Caco-2 (cell line): Measurements from ENCODE around the gene SRPX2. TPM values are rescaled to one million over a fixed set of nuclear protein-coding genes. Genes with fewer than 3 reads are reported as not detected.

Source experiments
- BruUV-seq: library from RNA; stranded (reverse); fragments of 400-500 nt; replicated peaks from 2 replicates; lab custom pipeline; 2021; lab: Mats Ljungman, UMichigan
- CTCF ChIA-PET: fragments of 300-600 bp; sonication (Branson Sonifier 250); formaldehyde crosslinking; loops from one replicate; lab custom pipeline; 2022; ENCODE audit warnings: antibody characterized with exemption; lab: Charles Lee
- POLR2A ChIA-PET: fragments of 300-600 bp; sonication (Branson Sonifier 250); formaldehyde crosslinking; loops from one replicate; lab custom pipeline; 2022; ENCODE audit warnings: antibody characterized with exemption; lab: Charles Lee
- DNase-seq, 2 experiments: peaks; one replicate each; pipeline versions ENCODE4 v3.0.0 to v3.0.0-alpha.2; 2020 to 2022
- H3K27me3 ChIP-seq: replicated peaks from 2 replicates; pipeline ENCODE4 v1.6.0; 2011; ENCODE audit warnings: low read length; ENCODE audit not compliant: control insufficient read depth, insufficient read depth
- H3K36me3 ChIP-seq: 2 replicates; pipeline ENCODE4 v1.5.1; 2011; ENCODE audit warnings: low read length; ENCODE audit not compliant: control insufficient read depth, insufficient read depth
- H3K4me1 ChIP-seq: fragments of 250-450 bp; sonication (Bioruptor Pico); 2 replicates; pipeline ENCODE4 v1.5.1; 2020; ENCODE audit warnings: mild to moderate bottlenecking
- H3K4me3 ChIP-seq: 2 replicates; pipeline ENCODE4 v1.5.1; 2011; ENCODE audit warnings: low read depth, mild to moderate bottlenecking, control low read depth, low read length
- H3K9me3 ChIP-seq: fragments of 250-450 bp; sonication (Bioruptor Pico); 2 replicates; pipeline ENCODE4 v1.5.1; 2020; ENCODE audit warnings: mild to moderate bottlenecking, moderate library complexity
- H3K27ac Mint-ChIP-seq: one replicate; pipeline ENCODE4 v1.8.0; 2022; ENCODE audit warnings: mixed read lengths; ENCODE audit not compliant: unreplicated experiment
- H3K27me3 Mint-ChIP-seq: one replicate; pipeline ENCODE4 v1.8.0; 2022; ENCODE audit warnings: mixed read lengths; ENCODE audit not compliant: insufficient read depth, unreplicated experiment
- H3K36me3 Mint-ChIP-seq: one replicate; pipeline ENCODE4 v1.8.0; 2022; ENCODE audit warnings: mild to moderate bottlenecking, mixed read lengths; ENCODE audit not compliant: insufficient read depth, unreplicated experiment
- H3K4me1 Mint-ChIP-seq: one replicate; pipeline ENCODE4 v1.8.0; 2022; ENCODE audit warnings: low read depth, mixed read lengths; ENCODE audit not compliant: unreplicated experiment
- H3K4me3 Mint-ChIP-seq: one replicate; pipeline ENCODE4 v1.8.0; 2022; ENCODE audit warnings: mild to moderate bottlenecking, moderate library complexity, mixed read lengths; ENCODE audit not compliant: unreplicated experiment
- H3K9me3 Mint-ChIP-seq: one replicate; pipeline ENCODE4 v1.8.0; 2022; ENCODE audit warnings: mixed read lengths; ENCODE audit not compliant: unreplicated experiment
- CTCF ChIP-seq, 2 experiments: fragments of 200-600 bp in 1 of 2; IDR thresholded peaks; 1 replicate in 1 of 2; 2 replicates in 1 of 2; pipeline versions ENCODE4 v1.5.1 to v1.8.0; 2011 to 2022; ENCODE audit warnings: antibody characterized with exemption in 1 of 2, control low read depth in 1 of 2, inconsistent platforms in 1 of 2, low read depth in 1 of 2, low read length in 1 of 2, mild to moderate bottlenecking in 1 of 2, moderate library complexity in 1 of 2; ENCODE audit not compliant: insufficient read depth in 1 of 2, severe bottlenecking in 1 of 2, unreplicated experiment in 1 of 2
- intact Hi-C: fragments of 100-400 bp; cut with micrococcal nuclease; formaldehyde crosslinking; loops from one replicate; pipeline ENCODE4 v1.10.0; 2022; ENCODE audit not compliant: unreplicated experiment
- total RNA-seq: library from RNA; stranded (reverse); gene quantifications from 2 replicates; pipeline ENCODE4 v1.2.3, GENCODE V29; 2022

SRPX2 gene
- total RNA-seq, 1 experiment from 2014 or later, result 3.6 TPM

- ChIA-PET CTCF (interaction anchor here (5.0 kb wide), 1 partner anchor 82 kb away, joined by 60 read pairs; no protein-coding TSS in a partner anchor), POLR2A (no interaction called here)
- Mint-ChIP-seq H3K9me3 (no peaks in the 10 kb centered on the region), H3K36me3 (no peaks in the 10 kb centered on the region), H3K27ac (no peak overlapping the region), H3K4me1 (no peaks in the 10 kb centered on the region), H3K4me3 (no peak overlapping the region), H3K27me3 (no peaks in the 10 kb centered on the region)
- Histone ChIP-seq H3K4me1 (no peaks in the 10 kb centered on the region), H3K27me3 (no peaks in the 10 kb centered on the region), H3K4me3 (no peak overlapping the region), H3K36me3 (no peaks in the 10 kb centered on the region), H3K9me3 (no peaks in the 10 kb centered on the region)
- intact Hi-C loops, result loop anchor here (5.0 kb wide), 1 partner anchor 45 kb away; the partner anchor contains the start of gene SYTL4
- TF ChIP-seq CTCF (IDR thresholded peaks at IDR 0.05; ENCODE audit: insufficient read depth in 1 of 2, low read depth in 1 of 2, low read length in 1 of 2, severe bottlenecking in 1 of 2, unreplicated experiment in 1 of 2), result no peak
- DNase-seq, result no peak
- no TSS peak for BruUV-seq
These were observed 43.1 kb downstream of the SRPX2 start for GRCh38 chrX:100687128-100687527.

- H3K9me3 Mint-ChIP-seq, result no peaks in the 10 kb centered on the region
- intact Hi-C loops, result loop anchor here (5.0 kb wide), 1 partner anchor 45 kb away; the partner anchor contains the start of gene SYTL4
- H3K27me3 Mint-ChIP-seq, result no peaks in the 10 kb centered on the region
- H3K4me3 Mint-ChIP-seq, result no peak overlapping the region
- no peak overlapping the region for H3K27ac Mint-ChIP-seq
- no peaks in the 10 kb centered on the region for H3K9me3 ChIP-seq
- no peaks in the 10 kb centered on the region for H3K27me3 ChIP-seq
- H3K36me3 ChIP-seq, result no peaks in the 10 kb centered on the region
- H3K4me3 ChIP-seq, result no peak overlapping the region
- POLR2A ChIA-PET, result no interaction called here
- no TSS peak for BruUV-seq
- no peaks in the 10 kb centered on the region for H3K36me3 Mint-ChIP-seq
- DNase-seq, result no peak
- H3K4me1 Mint-ChIP-seq, result no peaks in the 10 kb centered on the region
- no peaks in the 10 kb centered on the region for H3K4me1 ChIP-seq
- no peak for TF ChIP-seq CTCF (IDR thresholded peaks at IDR 0.05; ENCODE audit: insufficient read depth in 1 of 2, low read depth in 1 of 2, low read length in 1 of 2, severe bottlenecking in 1 of 2, unreplicated experiment in 1 of 2)
- CTCF ChIA-PET, result interaction anchor here (5.0 kb wide), 1 partner anchor 81 kb away, joined by 60 read pairs; no protein-coding TSS in a partner anchor
These were observed 43.5 kb downstream of the SRPX2 start for GRCh38 chrX:100687546-100687945.

- no TSS peak for BruUV-seq
- ChIA-PET POLR2A (no interaction called here), CTCF (interaction anchor here (0.6 to 0.9 kb wide), 2 partner anchors 24 to 41 kb away, joined by 3 read pairs; no protein-coding TSS in a partner anchor)
- H3K9me3 ChIP-seq, result no peaks in the 10 kb centered on the region
- no peak overlapping the region for H3K4me3 ChIP-seq
- Mint-ChIP-seq H3K36me3 (no peaks in the 10 kb centered on the region), H3K4me3 (no peak overlapping the region), H3K9me3 (no peaks in the 10 kb centered on the region), H3K4me1 (peaks cover 14% of the 10 kb centered on the region), H3K27ac (peak overlapping the region; percentile 57), H3K27me3 (no peaks in the 10 kb centered on the region)
- TF ChIP-seq CTCF (IDR thresholded peaks at IDR 0.05; ENCODE audit: insufficient read depth in 1 of 2, low read depth in 1 of 2, low read length in 1 of 2, severe bottlenecking in 1 of 2, unreplicated experiment in 1 of 2), result no peak
- H3K27me3 ChIP-seq, result no peaks in the 10 kb centered on the region
- intact Hi-C loops, result no loop called here
- DNase-seq, result peak in 1 of 2 experiments; percentile 19
- H3K4me1 ChIP-seq, result 0 out of 2 replicates have a peak, but pooled peaks cover 4% of the 10 kb centered on the region
- H3K36me3 ChIP-seq, result no peaks in the 10 kb centered on the region
These were observed 51.3 kb downstream of the SRPX2 start for GRCh38 chrX:100695302-100695701.
